ENCODE measurements around the gene NHLRC2.
A peak's percentile ranks its signal among the peaks of the same experiment; 100 is the strongest.
"Not testable (repeated sequence)": the region's sequence is repeated elsewhere in the genome, so short reads cannot be mapped to it uniquely, and the experiment has no call there.

Gene NHLRC2, protein sequence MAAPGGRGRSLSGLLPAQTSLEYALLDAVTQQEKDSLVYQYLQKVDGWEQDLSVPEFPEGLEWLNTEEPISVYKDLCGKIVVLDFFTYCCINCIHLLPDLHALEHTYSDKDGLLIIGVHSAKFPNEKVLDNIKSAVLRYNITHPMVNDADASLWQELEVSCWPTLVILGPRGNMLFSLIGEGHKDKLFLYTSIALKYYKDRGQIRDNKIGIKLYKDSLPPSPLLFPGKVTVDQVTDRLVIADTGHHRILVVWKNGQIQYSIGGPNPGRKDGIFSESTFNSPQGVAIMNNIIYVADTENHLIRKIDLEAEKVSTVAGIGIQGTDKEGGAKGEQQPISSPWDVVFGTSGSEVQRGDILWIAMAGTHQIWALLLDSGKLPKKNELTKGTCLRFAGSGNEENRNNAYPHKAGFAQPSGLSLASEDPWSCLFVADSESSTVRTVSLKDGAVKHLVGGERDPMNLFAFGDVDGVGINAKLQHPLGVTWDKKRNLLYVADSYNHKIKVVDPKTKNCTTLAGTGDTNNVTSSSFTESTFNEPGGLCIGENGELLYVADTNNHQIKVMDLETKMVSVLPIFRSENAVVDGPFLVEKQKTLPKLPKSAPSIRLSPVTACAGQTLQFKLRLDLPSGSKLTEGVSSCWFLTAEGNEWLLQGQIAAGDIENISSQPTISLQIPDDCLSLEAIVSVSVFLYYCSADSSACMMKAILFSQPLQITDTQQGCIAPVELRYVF

DNA sequence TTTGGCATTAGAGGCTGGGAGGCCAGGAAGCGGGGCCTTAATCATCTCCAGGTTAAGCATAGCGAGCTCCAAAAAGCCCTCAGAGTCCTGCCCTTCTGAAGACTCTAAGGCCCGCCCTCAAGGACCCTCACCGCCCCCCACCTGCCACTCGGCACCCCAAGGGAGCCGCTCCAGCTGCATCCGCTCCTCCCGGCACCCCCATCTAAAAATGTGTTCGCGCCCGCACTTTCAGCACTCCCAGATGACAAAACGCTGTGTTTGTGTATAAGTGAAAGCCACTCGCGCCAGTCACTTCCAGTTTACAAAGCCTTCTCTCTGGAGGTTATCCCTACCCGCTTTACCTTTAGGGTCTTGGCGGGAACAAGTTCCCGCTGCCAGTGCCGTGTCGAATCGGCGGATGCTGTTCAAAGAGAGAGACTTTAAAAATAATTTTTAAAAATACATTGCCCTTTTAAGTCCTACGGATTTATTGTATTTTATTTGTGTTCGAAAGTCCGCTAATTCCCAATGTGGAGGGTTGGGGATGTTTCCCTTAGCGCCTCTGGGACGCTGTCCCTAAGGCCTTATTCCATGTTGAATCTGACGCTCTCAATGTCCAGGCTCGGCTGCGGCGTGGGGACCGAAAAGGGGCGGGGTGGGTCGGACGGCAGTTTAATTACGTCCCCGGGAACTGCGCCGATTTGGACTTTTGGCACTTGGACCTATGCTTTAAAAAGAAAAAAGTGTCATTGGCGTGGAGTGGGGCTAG, at the start of gene NHLRC2, which contains the start of gene DCLRE1A:
NHLRC2 (plus strand) TSS at position 649 of the 748 bp plus-strand sequence. CDS start 212 bp downstream, outside the sequence.
DCLRE1A (minus strand) TSS at position 70 of the 748 bp plus-strand sequence. CDS start 900 bp downstream, outside the sequence.
- peak; percentile 52 for DNase-seq (ENCODE audit: low read depth)

DNA sequence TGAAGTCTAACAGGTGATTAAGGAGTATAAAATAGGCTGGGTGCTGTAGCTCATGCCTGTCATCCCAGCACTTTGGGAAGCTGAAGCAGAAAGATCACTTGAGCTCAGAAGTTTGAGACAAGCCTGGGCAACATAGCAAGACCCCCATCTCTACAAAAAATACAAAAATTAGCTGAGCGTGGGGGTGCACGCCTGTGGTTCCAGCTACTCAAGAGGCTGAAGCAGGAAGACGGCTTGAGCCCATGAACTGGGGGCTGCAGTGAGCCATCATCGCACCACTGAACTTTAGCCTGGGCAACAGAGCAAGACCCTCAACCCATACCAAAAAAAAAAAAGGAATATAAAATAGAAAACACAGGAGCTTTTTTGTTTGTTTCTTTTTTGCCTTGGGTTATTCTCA, 48.0 kb upstream of the NHLRC2 start:
- DNase-seq (ENCODE audit: low read depth), result no peak

DNA sequence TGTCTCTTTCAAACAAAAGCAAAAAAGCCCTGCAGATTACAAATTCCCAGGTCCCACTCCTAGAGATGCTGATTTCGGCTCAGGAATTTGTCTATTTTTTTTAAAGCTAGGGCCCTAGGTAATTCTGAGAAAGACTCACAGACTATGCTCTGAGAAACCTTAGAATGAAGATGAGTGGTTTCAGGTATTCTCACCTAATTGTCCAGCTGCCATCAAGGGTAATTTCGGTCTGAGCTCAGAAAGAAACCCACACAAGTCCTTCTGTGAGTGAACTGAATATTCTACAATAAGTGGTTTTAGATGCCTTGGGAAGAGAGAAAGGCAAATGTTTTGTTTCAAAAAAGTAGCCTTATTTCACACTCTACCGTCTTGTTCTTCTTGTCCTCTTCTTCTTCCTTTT, 46.3 kb upstream of the NHLRC2 start:
- no peak for DNase-seq (ENCODE audit: low read depth)

DNA sequence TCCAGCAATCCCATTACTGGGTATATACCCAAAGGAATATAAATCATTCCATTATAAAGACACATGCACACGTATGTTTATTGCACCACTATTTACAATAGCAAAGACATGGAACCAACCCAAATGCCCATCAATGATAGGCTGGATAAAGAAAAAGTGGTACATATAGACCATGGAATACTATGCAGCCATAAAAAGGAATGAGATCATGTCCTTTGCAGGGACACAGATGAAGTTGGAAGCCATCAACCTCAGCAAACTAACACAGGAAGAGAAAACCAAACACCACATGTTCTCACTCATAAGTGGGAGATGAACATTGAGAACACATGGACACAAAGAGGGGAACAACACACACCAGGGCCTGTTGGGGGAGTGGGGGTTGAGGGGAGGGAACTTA, 39.8 kb upstream of the NHLRC2 start:
- not testable (repeated sequence) for DNase-seq (ENCODE audit: low read depth)

DNA sequence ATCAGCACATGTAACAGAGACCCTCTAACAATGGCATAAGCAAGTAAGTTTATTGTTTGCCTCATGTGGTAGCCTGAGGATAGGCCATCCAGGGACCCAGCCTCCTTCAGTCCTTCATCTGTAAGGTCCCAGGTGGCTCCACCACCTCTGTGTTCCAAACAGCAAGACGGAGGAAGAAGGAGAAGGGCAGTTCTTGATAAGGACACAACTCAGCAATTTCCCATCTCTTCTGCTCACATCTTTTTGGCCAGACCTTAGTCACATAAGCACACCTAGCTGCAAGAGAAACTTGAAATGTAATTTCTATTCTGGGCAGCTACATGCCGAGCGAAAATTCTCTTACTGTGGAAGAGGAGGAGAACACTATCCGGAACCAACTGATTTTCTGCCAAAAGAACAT, 34.5 kb upstream of the NHLRC2 start:
- no peak for DNase-seq (ENCODE audit: low read depth)

DNA sequence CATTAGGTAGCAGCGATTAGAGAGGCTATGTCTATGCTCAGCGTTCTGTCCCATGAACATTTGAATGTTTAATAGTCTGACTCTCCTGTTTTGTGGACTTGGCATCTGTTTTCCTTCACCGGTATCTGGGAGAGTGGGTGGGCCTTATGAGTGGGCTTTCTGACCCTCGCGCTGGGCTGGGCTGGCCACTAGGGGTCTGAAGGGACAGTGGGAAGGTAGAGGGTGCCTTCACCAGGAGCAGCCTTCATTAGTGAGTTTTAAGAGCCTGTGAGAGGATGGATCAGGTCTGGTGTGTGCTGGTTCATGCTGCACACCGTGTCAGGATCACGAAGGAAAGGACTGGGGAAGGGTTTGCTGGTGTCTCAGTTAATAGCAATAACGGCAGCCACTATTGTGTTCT, 34.0 kb upstream of the NHLRC2 start:
- DNase-seq (ENCODE audit: low read depth), result no peak

DNA sequence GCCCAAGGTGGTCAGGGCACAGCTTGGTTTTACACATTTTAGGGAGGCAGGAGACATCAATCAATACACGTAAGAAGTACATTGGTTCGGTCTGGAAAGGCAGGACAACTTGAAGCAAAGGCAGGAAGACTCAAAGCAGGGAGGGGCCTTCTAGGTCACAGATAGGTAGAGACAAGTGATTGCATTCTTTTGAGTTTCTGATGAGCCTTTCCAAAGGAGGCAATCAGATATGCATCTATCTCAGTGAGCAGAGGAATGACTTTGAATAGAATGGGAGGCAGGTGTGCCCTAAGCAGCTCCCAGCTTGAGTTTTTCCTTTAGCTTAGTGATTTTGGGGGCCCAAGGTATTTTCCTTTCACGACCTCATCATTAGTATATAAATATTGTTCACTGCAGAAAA, 33.2 kb upstream of the NHLRC2 start:
- DNase-seq (ENCODE audit: low read depth), result not testable (repeated sequence)

DNA sequence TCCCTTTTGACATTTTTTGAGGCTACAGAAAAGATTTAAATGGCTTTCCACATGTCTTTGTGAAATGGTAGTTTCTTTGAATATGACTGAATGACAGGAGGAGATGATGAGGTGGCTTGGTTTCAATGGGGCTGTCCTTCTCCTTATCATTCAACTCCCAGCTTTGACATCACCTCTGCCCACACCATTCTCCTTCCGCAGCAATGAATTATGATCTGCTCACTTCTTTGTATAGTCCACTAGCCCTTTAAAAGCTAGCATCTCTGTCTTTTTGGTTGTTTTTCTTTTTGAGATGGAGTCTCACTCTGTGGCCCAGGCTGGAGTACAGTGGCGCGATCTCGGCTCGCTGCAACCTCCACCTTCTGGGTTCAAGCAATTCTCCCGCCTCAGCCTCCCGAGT, 32.3 kb upstream of the NHLRC2 start:
- no peak for DNase-seq (ENCODE audit: low read depth)

DNA sequence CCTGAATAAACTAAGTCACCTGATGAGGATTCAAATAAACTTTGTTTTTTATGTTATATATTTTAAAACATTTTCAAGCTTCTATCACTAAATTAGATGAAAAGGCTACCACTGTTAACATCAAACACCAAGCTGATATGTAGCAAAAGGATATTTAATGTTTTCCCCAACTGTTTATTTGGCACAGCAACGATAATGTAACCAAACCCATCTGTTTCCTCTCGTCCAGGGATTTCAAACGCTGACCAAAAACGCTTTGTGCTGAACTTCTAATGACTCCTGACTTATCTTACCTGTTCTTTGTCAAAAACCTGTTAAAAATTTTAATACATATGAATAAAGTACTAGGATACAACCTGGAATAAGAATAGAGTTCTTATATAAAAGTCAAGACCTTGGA, 31.1 kb upstream of the NHLRC2 start:
- DNase-seq (ENCODE audit: low read depth), result no peak

DNA sequence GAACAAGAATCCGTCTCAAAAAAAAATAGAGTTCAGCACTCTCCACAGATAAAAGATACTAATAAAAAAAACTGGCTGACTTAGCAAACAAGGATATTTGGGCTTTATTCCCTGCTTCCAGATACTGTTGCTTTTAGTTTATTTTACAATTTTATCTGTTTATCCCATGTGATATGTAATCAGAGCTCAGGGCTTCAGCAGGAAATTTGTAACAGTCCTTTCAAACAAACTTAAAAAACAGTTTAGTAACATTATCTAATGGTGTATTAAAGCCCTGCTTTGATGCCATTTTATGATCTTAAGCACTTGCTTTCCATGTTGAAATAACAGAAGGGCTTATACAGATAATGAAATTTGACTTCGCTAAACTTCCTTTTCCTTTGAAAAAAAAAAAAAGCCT, 28.7 kb upstream of the NHLRC2 start:
- DNase-seq (ENCODE audit: low read depth), result no peak

DNA sequence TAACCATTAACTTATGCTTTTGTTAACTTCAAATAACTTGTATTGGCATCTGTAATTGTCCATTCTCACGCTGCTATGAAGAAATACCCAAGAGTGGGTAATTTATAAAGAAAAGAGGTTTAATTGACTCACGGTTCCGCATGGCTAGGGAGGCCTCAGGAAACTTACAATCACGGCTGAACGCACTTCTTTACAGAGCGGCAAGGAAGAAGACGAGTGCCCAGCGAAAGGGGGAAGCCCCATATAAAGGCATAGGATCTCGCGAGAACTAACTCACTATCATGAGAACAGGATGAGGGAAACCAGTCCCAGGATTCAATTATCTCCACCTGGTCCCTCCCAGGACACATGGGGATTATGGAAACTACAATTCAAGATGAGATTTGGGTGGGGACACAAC, 25.9 kb upstream of the NHLRC2 start:
- not testable (repeated sequence) for DNase-seq (ENCODE audit: low read depth)

DNA sequence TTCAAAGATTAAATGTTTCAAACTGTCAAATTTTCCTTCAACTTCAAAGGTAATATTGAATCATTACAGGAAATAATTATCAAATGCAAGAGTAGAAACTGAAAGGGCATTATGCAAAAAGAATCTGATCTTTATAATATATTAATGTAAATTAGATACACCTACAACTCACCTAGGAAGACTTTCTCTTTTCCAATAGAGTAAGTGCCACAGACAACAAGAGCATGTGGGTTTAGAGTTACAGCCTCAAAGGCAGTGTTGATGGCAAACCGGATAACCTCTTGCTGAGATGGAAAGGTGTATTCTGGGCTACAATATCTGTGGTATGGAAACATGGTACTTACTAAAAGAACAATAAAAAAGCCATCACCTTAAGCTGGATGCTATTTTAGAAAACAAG, 12.3 kb upstream of the NHLRC2 start:
- DNase-seq (ENCODE audit: low read depth), result no peak

DNA sequence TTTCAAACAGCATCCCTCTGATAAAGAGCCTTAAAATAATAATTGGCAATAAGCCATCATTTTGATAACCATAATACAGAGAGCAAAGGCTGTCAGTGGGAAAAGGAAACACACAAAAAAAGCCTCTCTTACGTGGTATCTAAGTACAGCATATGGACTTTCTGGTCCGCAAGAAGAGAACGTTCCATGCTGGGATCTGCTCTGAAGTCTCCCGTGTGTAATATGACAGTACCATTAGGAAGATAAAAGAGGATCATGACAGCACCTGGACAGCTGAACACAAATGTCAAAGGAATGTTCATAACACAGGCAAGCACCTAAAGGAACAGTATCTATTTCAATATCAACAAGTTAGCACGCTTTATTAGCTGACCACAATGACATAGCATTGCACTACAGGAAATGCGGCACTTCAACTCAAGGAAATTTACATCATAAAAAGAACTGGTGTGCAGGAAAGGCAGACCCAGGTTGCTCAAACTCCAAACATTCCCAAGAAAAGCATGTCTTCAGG, 10.4 kb upstream of the NHLRC2 start:
- no peak for DNase-seq (ENCODE audit: low read depth)

DNA sequence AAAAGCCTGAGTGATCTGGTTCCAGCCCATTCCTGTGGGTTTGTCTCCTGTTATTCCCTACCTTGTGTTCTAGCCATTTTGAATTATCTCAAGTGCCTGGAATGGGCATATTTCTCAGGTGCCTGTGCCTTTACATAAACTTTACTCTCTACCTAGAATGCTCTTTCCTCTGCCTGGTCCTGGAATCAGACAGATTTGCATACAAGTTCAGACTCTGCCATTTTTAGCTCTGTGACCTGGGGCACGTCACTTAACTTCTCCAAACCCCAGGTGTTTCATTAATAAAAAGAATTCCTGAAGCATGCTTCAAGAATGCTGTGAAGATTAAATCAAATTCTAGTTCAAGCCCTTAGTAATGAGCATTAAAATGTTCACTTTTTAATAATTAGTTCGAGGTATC, 8.4 kb upstream of the NHLRC2 start:
- DNase-seq (ENCODE audit: low read depth), result no peak

DNA sequence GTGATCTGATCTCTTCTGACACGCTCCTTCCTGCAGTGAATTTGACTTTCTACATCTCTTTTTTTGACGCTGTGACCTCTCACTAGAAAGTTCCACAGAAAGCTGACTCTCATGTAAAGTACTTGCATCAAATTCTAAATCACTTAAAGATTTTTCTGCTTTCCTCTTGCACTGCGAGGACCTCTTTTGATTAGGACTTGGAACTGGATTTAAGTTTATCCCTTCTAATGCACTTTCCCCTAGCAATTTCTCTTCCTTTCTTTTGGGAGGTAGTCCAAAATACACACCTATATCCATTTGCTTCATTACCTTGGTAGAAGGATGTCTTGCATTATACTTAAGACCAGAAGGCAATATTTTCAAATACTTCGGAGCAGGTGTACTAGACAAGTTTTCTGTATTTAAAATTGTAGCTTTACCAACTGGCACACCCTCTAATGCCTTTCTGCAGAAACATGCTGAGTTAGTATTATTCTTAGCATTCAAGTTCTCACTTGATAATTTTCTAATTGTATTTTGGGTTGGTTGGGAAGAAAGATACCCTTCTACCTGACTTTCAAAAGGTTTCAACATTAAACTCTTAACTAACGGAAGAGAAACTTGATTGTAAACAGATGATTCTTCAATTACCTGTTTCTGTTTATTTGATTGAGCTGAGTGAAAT, 5.2 kb upstream of the NHLRC2 start:
- no peak for DNase-seq (ENCODE audit: low read depth)

DNA sequence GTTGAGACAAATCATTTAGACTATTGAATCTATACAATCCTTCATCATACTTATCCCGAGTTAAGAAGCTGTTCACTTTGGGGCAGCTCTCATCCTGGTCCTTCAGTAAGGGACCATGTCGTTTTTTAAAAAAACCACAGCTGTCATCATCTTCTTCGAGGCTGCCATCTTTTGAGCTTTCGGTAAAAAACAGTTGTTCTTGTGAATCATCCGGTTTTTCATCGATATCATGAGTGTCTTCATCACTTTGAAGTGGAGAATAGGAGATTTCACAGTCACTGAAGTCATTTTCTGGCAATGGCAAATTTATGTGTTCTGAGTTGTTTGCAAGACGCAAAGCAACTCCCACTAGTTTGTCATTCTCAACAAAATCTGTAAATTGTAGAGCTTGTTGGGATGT, 4.5 kb upstream of the NHLRC2 start:
- no peak for DNase-seq (ENCODE audit: low read depth)

DNA sequence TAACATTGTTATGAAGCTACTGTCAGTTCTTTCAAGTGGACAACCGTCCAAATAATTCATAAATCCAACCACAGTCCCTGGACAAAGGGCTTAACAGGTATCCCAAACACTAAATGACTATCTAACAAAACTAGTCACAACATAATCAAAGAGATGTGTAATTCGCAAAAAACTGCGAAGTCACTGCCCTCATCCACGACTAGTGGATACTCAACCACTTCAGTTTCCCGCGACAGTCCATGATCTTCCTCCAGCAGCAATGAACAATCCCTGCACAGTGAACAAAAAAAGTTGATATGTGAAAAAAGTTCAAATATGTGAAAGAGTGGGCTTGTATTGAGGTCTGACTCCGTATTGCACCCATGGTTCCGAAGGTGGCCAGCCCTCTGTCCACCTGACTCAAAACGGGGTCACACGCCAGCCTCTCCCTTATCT, 866 bp upstream of the NHLRC2 start:
- DNase-seq (ENCODE audit: low read depth), result no peak

DNA sequence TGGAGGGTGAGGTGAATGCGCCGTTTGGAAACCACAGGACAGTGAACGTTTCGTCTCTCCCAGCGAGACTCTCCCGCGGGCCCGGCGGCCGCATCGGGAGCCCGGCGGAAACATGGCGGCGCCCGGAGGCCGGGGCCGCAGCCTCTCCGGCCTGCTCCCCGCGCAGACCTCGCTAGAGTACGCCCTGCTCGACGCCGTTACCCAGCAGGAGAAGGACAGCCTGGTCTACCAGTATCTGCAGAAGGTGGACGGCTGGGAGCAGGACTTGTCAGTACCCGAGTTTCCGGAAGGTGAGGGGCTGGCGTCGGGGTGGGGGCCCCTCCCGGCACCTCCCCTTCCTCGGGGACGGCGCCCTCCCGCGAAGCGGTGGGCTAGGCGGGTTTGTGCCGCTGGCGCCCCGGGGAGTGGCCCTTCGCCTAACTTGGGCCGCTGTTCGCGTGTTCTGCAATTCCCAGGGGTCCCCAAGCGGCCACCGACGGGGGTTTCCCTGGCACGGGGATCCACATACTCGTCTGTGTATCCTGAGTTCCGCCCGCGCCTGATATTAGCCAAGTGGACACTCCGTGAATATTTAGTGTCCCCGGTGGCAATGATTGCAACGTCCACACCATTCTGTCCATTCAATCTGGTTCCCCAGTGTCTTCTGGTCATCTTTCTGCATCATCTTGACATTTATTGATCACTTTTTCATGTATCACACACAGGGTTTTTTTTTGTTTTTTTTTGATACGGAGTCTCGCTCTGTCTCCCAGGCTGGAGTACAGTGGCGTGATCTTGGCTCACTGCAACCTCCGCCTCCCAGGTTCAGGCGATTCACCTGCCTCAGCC, 514 bp downstream of the NHLRC2 start:
- DNase-seq (ENCODE audit: low read depth), result no peak

DNA sequence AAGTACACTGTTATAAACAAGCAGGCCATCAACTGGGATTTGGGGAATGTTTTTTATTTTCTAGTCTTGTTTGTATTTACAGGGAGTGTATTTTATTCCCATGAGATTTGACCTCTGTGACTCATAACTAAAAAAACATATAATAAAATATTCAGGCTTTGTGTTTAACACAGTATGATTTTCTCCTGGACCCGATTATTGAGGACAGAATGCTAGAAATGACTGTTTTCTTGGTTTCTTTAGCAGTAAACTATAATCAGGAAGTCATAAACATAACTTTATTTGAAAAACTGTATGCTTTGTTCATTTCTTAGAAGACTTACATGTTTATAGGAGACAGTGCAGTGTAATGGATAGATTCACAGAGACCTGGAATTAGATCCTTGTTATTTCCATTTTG, 2.1 kb downstream of the NHLRC2 start:
- no peak for DNase-seq (ENCODE audit: low read depth)

DNA sequence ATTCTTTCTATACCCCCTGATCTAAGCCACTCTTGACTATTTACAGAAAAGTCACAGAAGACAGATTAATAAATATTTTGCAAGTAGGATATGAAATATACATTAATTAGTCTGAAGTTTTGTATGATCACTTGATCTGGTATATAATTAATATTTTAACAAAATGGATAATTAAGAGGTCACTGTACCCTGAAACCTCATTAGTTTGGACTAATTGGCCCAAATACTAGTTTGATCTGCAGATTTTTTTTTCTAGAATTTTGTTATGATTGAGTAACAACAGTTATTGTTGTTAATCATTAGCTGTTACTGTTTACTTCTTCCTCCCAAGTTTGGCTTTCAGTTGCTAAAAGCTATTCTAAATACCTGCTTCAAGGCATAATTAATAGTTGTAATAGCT, 2.7 kb downstream of the NHLRC2 start:
- no peak for DNase-seq (ENCODE audit: low read depth)

DNA sequence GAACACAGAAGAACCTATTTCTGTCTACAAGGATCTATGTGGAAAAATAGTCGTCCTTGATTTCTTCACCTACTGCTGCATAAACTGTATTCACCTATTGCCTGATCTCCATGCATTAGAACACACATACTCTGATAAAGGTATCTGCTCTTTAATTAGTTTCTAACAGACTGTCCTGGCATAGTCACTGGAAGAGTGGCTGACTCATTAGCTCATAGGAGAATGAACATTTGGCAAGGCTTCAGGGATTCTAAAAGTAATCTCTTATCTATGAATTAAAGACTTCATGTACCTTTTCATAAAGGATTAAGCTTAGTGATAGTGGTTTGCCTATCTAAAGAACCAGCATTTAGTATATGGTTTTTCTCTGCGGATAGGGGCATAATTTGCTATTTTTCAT, 4.1 kb downstream of the NHLRC2 start:
- no peak for DNase-seq (ENCODE audit: low read depth)
